GM12874 (cell line): ENCODE results near the gene CDKN2B-AS1.

Experiments used
- CTCF ChIP-seq: IDR thresholded peaks from 2 replicates; pipeline ENCODE4 v1.5.1; 2011; ENCODE audit warnings: low read depth, mild to moderate bottlenecking, control low read depth, low read length, moderate library complexity; ENCODE audit not compliant: insufficient read depth

Gene CDKN2B-AS1

GRCh38 chr9:22010866-22011625 is 16.5 kb downstream of the CDKN2B-AS1 start:
- TF ChIP-seq CTCF = no peak

DNA sequence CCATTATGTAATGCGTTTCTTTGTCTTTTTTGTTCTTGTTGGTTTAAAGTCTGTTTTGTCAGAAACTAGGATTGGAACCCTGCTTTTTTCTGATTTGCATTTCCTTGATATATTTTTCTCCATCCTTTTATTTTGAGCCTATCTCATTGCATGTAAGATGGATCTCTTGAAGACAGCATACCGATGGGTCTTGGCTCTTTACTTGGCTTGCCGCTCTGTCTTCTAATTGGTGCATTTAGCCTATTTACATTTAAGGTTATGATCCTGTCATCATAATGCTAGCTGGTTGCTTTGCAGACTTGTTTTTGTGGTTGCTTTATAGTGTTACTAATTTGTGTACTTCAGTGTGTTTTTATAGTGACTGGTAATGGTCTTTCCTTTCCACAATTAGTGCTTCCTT is 27.8 kb downstream of the CDKN2B-AS1 start:
- TF ChIP-seq CTCF = no peak

- TF ChIP-seq CTCF = no peak
These were observed 32.1 kb downstream of the CDKN2B-AS1 start for GRCh38 chr9:22026696-22027095.

GRCh38 chr9:22028394-22028793 is 33.8 kb downstream of the CDKN2B-AS1 start:
- no peak for TF ChIP-seq CTCF

DNA sequence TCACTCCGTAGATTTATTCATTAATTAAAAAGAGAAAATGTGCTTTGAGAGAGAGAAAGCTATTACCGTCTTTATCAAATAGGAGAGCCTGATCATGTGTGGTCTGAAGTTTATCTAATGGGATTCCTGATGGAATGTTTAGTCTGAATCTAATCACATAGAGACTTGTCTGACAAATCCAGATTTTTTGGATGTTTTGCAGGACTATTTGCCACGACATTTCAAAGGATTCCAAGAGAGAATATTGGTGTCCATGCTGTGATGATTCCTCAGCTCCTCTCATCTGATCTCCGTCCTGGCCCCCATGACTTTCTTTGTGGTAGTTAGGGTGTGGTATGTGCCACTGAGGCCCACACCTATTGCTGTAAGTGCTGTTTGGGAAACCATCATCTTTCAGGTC is 34.6 kb downstream of the CDKN2B-AS1 start:
- TF ChIP-seq CTCF = no peak

DNA sequence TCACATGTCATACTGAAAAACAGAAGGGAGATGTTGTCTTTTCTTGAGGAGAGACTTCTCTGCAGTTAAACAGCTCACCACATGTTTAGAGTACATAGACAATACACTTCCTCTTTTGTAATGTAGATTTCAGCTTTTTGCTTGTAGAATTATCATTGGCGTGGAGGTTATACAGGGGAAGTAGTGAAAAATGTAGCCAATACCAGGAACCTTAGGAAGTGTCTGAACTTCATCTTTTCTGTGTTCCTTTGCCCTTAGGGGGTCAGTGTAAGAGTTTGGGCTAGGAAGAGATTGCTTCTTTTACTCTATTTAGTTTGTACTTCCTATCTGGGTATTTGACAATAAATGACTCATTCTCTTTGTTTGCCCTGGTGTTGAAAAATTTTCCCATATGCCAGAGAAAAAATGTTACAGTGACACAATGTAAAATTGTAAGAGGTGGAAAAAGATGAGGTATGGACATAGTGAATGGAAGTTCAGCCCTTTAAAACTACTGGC is 35.6 kb downstream of the CDKN2B-AS1 start:
- TF ChIP-seq CTCF = no peak

- TF ChIP-seq CTCF = no peak
These were observed 37.2 kb downstream of the CDKN2B-AS1 start for GRCh38 chr9:22031655-22032411.
